Esophagus squamous epithelium (tissue), 5 donors: ENCODE results near the gene GMEB2. TPM values are rescaled to one million over a fixed set of nuclear protein-coding genes. Genes with fewer than 3 reads are reported as not detected.

Experiments
- DNase-seq: peaks from one replicate; lab custom pipeline; 2025; lab: John Stamatoyannopoulos, UW
- H3K27ac ChIP-seq, 4 donors: fragments of 200-600 bp; sonication (generic); one replicate each; pipeline ENCODE4 v1.5.1; 2016 to 2019; ENCODE audit warnings: mild to moderate bottlenecking in 1 of 4
- H3K27me3 ChIP-seq, 4 donors: fragments of 200-600 bp; sonication (generic); 1 replicate in 3 of 4; 2 replicates in 1 of 4; pipeline versions ENCODE4 v1.5.1 to v1.6.0; 2017 to 2021; ENCODE audit warnings: antibody characterized with exemption in 1 of 4
- H3K36me3 ChIP-seq, 3 donors: fragments of 200-600 bp; sonication (generic); one replicate each; pipeline ENCODE4 v1.5.1; 2016 to 2019
- H3K4me1 ChIP-seq, 3 donors: fragments of 200-600 bp; sonication (generic); one replicate each; pipeline ENCODE4 v1.5.1; 2017 to 2019
- H3K4me3 ChIP-seq, 4 donors: fragments of 200-600 bp; sonication (generic); 1 replicate in 3 of 4; 2 replicates in 1 of 4; pipeline ENCODE4 v1.5.1; 2016 to 2019; ENCODE audit warnings: mild to moderate bottlenecking in 2 of 4, moderate library complexity in 1 of 4
- H3K9me3 ChIP-seq, 3 donors: fragments of 200-600 bp; sonication (generic); one replicate each; pipeline ENCODE4 v1.5.1; 2016 to 2019
- CTCF ChIP-seq, 6 experiments: fragments of 450-650 bp in 4 of 6; fragments of 200-600 bp in 2 of 6; sonication (generic) in 2 of 6; IDR thresholded peaks; one replicate each; pipeline ENCODE4 v1.5.1; 2016 to 2019; ENCODE audit warnings: antibody characterized with exemption in 6 of 6, mild to moderate bottlenecking in 4 of 6, moderate library complexity in 4 of 6
- POLR2A ChIP-seq, 4 donors: fragments of 450-650 bp; IDR thresholded peaks; one replicate each; pipeline ENCODE4 v1.6.1; 2017; ENCODE audit warnings: antibody characterized with exemption in 4 of 4, mild to moderate bottlenecking in 4 of 4, moderate library complexity in 3 of 4
- WGBS, 2 donors: methylation state at CpG; one replicate each; pipeline ENCODE4 v1.1.5; 2018; 5-methylcytosine and 5-hydroxymethylcytosine counted together
- intact Hi-C: fragments of 100-400 bp; cut with DNase I; formaldehyde crosslinking; loops from one replicate; pipeline ENCODE4 v1.15.0; 2022
- total RNA-seq, 4 donors: library from RNA; depleted of rRNA; stranded (reverse); fragments of >200 nt; gene quantifications; one replicate each; pipeline ENCODE4 v1.1.0, GENCODE V29; 2016
- donor health status: DM: yes; HTN: yes; CAD: no.

GMEB2 gene
- total RNA-seq, 4 donors from 2014 or later: 7.2 to 12.0 (median 11.0) TPM

- WGBS, 2 donors: 82 to 86% methylated on average over 12 to 13 of the region's 52 CpGs
- no peaks in the 10 kb centered on the region for H3K27me3 ChIP-seq
- intact Hi-C loops: no loop called here
- DNase-seq: no peak
- TF ChIP-seq POLR2A (IDR thresholded peaks at IDR 0.05): no peak
- TF ChIP-seq CTCF (IDR thresholded peaks at IDR 0.05): no peak
- H3K27ac ChIP-seq: no peak overlapping the region
- H3K4me1 ChIP-seq: peaks cover 0 to 6% (median 0%) of the 10 kb centered on the region in 3 donors
- no peaks in the 10 kb centered on the region for H3K9me3 ChIP-seq
- H3K4me3 ChIP-seq: no peak overlapping the region
- peaks cover 11 to 79% (median 28%) of the 10 kb centered on the region in 3 donors for H3K36me3 ChIP-seq
These were observed 36.4 kb downstream of the GMEB2 start for GRCh38 chr20:63590218-63591146.

- no peaks in the 10 kb centered on the region for H3K27me3 ChIP-seq
- no peaks in the 10 kb centered on the region for H3K9me3 ChIP-seq
- WGBS, 2 donors: 82 to 86% methylated on average over 13 to 23 of the region's 38 CpGs
- DNase-seq: no peak
- intact Hi-C loops: no loop called here
- H3K27ac ChIP-seq: no peak overlapping the region
- peaks cover 0 to 6% (median 0%) of the 10 kb centered on the region in 3 donors for H3K4me1 ChIP-seq
- peaks cover 11 to 71% (median 28%) of the 10 kb centered on the region in 3 donors for H3K36me3 ChIP-seq
- H3K4me3 ChIP-seq: no peak overlapping the region
- TF ChIP-seq CTCF (IDR thresholded peaks at IDR 0.05) (no peak), POLR2A (IDR thresholded peaks at IDR 0.05) (no peak)
These were observed 37.4 kb downstream of the GMEB2 start for GRCh38 chr20:63589261-63590217.

GRCh38 chr20:63588641-63589041 is 38.3 kb downstream of the GMEB2 start:
- TF ChIP-seq CTCF (IDR thresholded peaks at IDR 0.05): no peak
- no peak for TF ChIP-seq POLR2A (IDR thresholded peaks at IDR 0.05)
- Histone ChIP-seq H3K4me3 (no peak overlapping the region), H3K27me3 (no peaks in the 10 kb centered on the region), H3K9me3 (no peaks in the 10 kb centered on the region), H3K4me1 (no peaks in the 10 kb centered on the region), H3K27ac (no peak overlapping the region), H3K36me3 (peaks cover 11 to 62% (median 28%) of the 10 kb centered on the region in 3 donors)
- 90 to 100% methylated on average over 1 to 6 of the region's 11 CpGs for WGBS, 2 donors
- DNase-seq: no peak
- intact Hi-C loops: no loop called here

GRCh38 chr20:63587776-63588591 is 38.9 kb downstream of the GMEB2 start:
- Histone ChIP-seq H3K4me3 (no peak overlapping the region), H3K9me3 (no peaks in the 10 kb centered on the region), H3K27me3 (no peaks in the 10 kb centered on the region), H3K36me3 (peaks cover 11 to 55% (median 28%) of the 10 kb centered on the region in 3 donors), H3K27ac (no peak overlapping the region), H3K4me1 (no peaks in the 10 kb centered on the region)
- DNase-seq: no peak
- intact Hi-C loops: no loop called here
- WGBS, 2 donors: 53 to 58% methylated on average over 12 of the region's 19 CpGs
- TF ChIP-seq CTCF (IDR thresholded peaks at IDR 0.05) (no peak), POLR2A (IDR thresholded peaks at IDR 0.05) (no peak)
